Panc1 (cell line): ENCODE data around the gene TNFRSF1B. TPM values are rescaled to one million over a fixed set of nuclear protein-coding genes. Genes with fewer than 3 reads are reported as not detected.

Source experiments
- ATAC-seq: fragments of 200-7000 bp; cut with Tn5 transposase; 2 replicates; pipeline ENCODE4 v1.9.1; 2020; ENCODE audit warnings: mild to moderate bottlenecking, moderate library complexity
- BruUV-seq: library from RNA; stranded (reverse); fragments of 400-500 nt; replicated peaks from 2 replicates; lab custom pipeline; 2021; lab: Mats Ljungman, UMichigan
- CTCF ChIA-PET: fragments of 300-600 bp; sonication (Branson Sonifier 250); formaldehyde crosslinking; loops from one replicate; lab custom pipeline; 2022; ENCODE audit warnings: antibody characterized with exemption; lab: Charles Lee
- POLR2A ChIA-PET: fragments of 300-600 bp; sonication (Branson Sonifier 250); formaldehyde crosslinking; loops from one replicate; lab custom pipeline; 2022; ENCODE audit warnings: antibody characterized with exemption; lab: Charles Lee
- DNase-seq: peaks from one replicate; pipeline ENCODE4 v3.0.0-alpha.2; 2010; ENCODE audit warnings: low read depth, low spot score
- H3K27ac ChIP-seq: 2 replicates; pipeline ENCODE4 v1.5.1; 2011; ENCODE audit warnings: mild to moderate bottlenecking, low read length, inconsistent platforms
- H3K27me3 ChIP-seq: fragments of 200-500 bp; sonication (Bioruptor generic); 2 replicates; pipeline ENCODE4 v1.6.0; 2014; ENCODE audit warnings: low read length, inconsistent platforms; ENCODE audit not compliant: control insufficient read depth, insufficient read depth
- H3K36me3 ChIP-seq: fragments of 200-500 bp; sonication (Bioruptor generic); 2 replicates; pipeline ENCODE4 v1.5.1; 2014; ENCODE audit warnings: inconsistent platforms, mild to moderate bottlenecking, low read length, moderate library complexity; ENCODE audit not compliant: control insufficient read depth, insufficient read depth
- H3K4me1 ChIP-seq: 2 replicates; pipeline ENCODE4 v1.5.1; 2011; ENCODE audit warnings: inconsistent platforms, mild to moderate bottlenecking, low read length, moderate library complexity; ENCODE audit not compliant: control insufficient read depth, insufficient read depth
- H3K4me3 ChIP-seq, 2 experiments: 2 replicates each; pipeline ENCODE4 v1.5.1; 2011 to 2012; ENCODE audit warnings: low read depth in 2 of 2, low read length in 2 of 2, mild to moderate bottlenecking in 2 of 2, inconsistent platforms in 1 of 2, moderate library complexity in 1 of 2
- H3K9me3 ChIP-seq: fragments of 200-500 bp; sonication (Bioruptor generic); 2 replicates; pipeline ENCODE4 v1.5.1; 2014; ENCODE audit warnings: low read depth, mild to moderate bottlenecking, inconsistent platforms, low read length, moderate library complexity; ENCODE audit not compliant: control insufficient read depth, insufficient read depth
- POLR2AphosphoS5 ChIP-seq: IDR thresholded peaks from 2 replicates; pipeline ENCODE4 v1.6.1; 2012; ENCODE audit warnings: mild to moderate bottlenecking, low read depth, low read length, moderate library complexity
- SIN3A ChIP-seq: IDR thresholded peaks from 2 replicates; pipeline ENCODE4 v1.6.1; 2012; ENCODE audit warnings: low read depth, mild to moderate bottlenecking, low read length, moderate library complexity, borderline replicate concordance; ENCODE audit not compliant: insufficient read depth
- TCF7L2 ChIP-seq: IDR thresholded peaks from 2 replicates; pipeline ENCODE4 v1.6.1; 2011; ENCODE audit warnings: mild to moderate bottlenecking, low read depth, low read length, inconsistent platforms
- in situ Hi-C: cut with HindIII; loops from 2 replicates; pipeline ENCODE4 v1.10.0; 2016; ENCODE audit warnings: low sequenced_read_pairs, low pct_unique_long_range_greater_than_20kb
- intact Hi-C: fragments of 100-400 bp; cut with micrococcal nuclease; formaldehyde crosslinking; loops from one replicate; pipeline ENCODE4 v1.10.0; 2022; ENCODE audit not compliant: unreplicated experiment
- total RNA-seq: library from RNA; stranded (reverse); gene quantifications from one replicate; pipeline ENCODE4 v1.2.1, GENCODE V29; 2021; ENCODE audit not compliant: unreplicated experiment
- TF ChIP-seq, protein P1 (sequence below), 2 experiments: IDR thresholded peaks; 2 replicates each; pipeline ENCODE4 v1.6.1; 2011 to 2012; ENCODE audit warnings: low read depth in 2 of 2, control low read depth in 1 of 2, low read length in 1 of 2, mild to moderate bottlenecking in 1 of 2, moderate library complexity in 1 of 2; ENCODE audit not compliant: insufficient read depth in 1 of 2
- TF ChIP-seq, protein P2 (sequence below): fragments of 450-650 bp; IDR thresholded peaks from 2 replicates; pipeline ENCODE4 v1.5.1; 2017; ENCODE audit warnings: mild to moderate bottlenecking

TNFRSF1B gene
- total RNA-seq, 1 experiment from 2014 or later: 18.8 TPM

DNA sequence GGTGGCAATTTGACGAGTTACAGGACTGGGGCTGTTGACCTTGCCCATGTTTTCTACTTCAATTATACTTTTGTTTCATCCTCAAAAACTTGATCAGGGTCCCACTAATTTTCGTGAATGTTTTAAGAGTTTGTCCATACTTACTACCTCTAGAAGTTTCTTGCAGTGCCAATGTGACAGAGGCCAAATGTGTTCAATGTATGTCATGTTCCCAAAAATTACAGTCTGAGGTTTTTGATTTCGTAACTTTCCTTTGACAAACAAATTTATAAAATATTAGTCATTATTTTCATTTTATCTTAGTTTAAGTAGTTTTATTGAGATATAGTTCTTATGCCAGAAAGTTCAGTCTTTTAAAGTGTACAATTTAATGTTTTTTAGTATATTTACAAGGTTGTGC lies 78.3 kb downstream of the TNFRSF1B start:
- intact Hi-C loops: no loop called here
- CTCF ChIA-PET: no interaction called here
- POLR2A ChIA-PET: no interaction called here
- no peaks in the 10 kb centered on the region for H3K4me1 ChIP-seq
- no peaks in the 10 kb centered on the region for H3K27me3 ChIP-seq
- no peak overlapping the region for H3K27ac ChIP-seq
- ATAC-seq: no peak
- no peaks in the 10 kb centered on the region; the same call in none of the 2 replicates for H3K36me3 ChIP-seq
- BruUV-seq: no TSS peak
- H3K9me3 ChIP-seq: no peaks in the 10 kb centered on the region
- DNase-seq: no peak
- no peak for TF ChIP-seq POLR2AphosphoS5
- no peak for TF ChIP-seq TCF7L2
- TF ChIP-seq, protein P1, sequence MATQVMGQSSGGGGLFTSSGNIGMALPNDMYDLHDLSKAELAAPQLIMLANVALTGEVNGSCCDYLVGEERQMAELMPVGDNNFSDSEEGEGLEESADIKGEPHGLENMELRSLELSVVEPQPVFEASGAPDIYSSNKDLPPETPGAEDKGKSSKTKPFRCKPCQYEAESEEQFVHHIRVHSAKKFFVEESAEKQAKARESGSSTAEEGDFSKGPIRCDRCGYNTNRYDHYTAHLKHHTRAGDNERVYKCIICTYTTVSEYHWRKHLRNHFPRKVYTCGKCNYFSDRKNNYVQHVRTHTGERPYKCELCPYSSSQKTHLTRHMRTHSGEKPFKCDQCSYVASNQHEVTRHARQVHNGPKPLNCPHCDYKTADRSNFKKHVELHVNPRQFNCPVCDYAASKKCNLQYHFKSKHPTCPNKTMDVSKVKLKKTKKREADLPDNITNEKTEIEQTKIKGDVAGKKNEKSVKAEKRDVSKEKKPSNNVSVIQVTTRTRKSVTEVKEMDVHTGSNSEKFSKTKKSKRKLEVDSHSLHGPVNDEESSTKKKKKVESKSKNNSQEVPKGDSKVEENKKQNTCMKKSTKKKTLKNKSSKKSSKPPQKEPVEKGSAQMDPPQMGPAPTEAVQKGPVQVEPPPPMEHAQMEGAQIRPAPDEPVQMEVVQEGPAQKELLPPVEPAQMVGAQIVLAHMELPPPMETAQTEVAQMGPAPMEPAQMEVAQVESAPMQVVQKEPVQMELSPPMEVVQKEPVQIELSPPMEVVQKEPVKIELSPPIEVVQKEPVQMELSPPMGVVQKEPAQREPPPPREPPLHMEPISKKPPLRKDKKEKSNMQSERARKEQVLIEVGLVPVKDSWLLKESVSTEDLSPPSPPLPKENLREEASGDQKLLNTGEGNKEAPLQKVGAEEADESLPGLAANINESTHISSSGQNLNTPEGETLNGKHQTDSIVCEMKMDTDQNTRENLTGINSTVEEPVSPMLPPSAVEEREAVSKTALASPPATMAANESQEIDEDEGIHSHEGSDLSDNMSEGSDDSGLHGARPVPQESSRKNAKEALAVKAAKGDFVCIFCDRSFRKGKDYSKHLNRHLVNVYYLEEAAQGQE (IDR thresholded peaks at IDR 0.05; ENCODE audit: insufficient read depth in 1 of 2, low read depth in 2 of 2, low read length in 1 of 2): no peak
- TF ChIP-seq SIN3A: no peak
- TF ChIP-seq, protein P2, sequence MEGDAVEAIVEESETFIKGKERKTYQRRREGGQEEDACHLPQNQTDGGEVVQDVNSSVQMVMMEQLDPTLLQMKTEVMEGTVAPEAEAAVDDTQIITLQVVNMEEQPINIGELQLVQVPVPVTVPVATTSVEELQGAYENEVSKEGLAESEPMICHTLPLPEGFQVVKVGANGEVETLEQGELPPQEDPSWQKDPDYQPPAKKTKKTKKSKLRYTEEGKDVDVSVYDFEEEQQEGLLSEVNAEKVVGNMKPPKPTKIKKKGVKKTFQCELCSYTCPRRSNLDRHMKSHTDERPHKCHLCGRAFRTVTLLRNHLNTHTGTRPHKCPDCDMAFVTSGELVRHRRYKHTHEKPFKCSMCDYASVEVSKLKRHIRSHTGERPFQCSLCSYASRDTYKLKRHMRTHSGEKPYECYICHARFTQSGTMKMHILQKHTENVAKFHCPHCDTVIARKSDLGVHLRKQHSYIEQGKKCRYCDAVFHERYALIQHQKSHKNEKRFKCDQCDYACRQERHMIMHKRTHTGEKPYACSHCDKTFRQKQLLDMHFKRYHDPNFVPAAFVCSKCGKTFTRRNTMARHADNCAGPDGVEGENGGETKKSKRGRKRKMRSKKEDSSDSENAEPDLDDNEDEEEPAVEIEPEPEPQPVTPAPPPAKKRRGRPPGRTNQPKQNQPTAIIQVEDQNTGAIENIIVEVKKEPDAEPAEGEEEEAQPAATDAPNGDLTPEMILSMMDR: no peak
- no peak overlapping the region for H3K4me3 ChIP-seq
- in situ Hi-C loops: no loop called here

DNA sequence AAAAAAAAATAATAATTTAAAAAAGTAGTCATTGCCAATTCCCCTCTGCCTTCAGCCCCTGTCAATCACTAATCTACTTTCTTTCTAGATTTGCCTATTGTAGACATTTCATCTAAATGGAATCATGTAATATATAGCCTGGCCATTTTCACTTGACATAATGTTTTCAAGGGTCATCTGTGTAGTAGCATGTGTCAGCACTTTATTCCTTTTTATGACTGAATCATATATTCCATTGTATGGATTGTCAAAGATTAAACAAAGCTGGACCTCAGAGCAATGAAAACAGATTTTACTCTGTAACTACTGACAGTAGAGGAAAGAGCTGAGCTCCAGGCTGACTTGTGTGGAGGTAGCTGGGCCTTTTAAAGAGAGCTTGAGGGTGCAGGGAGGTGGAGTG lies 78.9 kb downstream of the TNFRSF1B start:
- TF ChIP-seq SIN3A: no peak
- TF ChIP-seq, protein P1 (IDR thresholded peaks at IDR 0.05; ENCODE audit: insufficient read depth in 1 of 2, low read depth in 2 of 2, low read length in 1 of 2): no peak
- TF ChIP-seq POLR2AphosphoS5: no peak
- no peak for TF ChIP-seq TCF7L2
- TF ChIP-seq, protein P2: no peak
- no peak for ATAC-seq
- BruUV-seq: no TSS peak
- Histone ChIP-seq H3K9me3 (no peaks in the 10 kb centered on the region), H3K27me3 (no peaks in the 10 kb centered on the region), H3K4me1 (no peaks in the 10 kb centered on the region), H3K27ac (no peak overlapping the region), H3K36me3 (no peaks in the 10 kb centered on the region; the same call in none of the 2 replicates), H3K4me3 (no peak overlapping the region)
- POLR2A ChIA-PET: no interaction called here
- DNase-seq: no peak
- in situ Hi-C loops: no loop called here
- intact Hi-C loops: no loop called here
- CTCF ChIA-PET: no interaction called here
